Adrenal gland (tissue), 12 donors: ENCODE measurements around the gene SLC43A2. TPM values are rescaled to one million over a fixed set of nuclear protein-coding genes. Genes with fewer than 3 reads are reported as not detected.

Experiments
- DNase-seq, 7 donors: peaks; one replicate each; pipeline ENCODE4 v3.0.0-alpha.2; 2019 to 2020
- H3K27ac ChIP-seq, 5 donors: fragments of 200-600 bp; sonication (generic) in 4 of 5; 1 replicate in 3 of 5; 2 replicates in 2 of 5; pipeline versions ENCODE4 v1.5.1 to v1.8.0; 2016 to 2020; ENCODE audit warnings: mild to moderate bottlenecking in 1 of 5
- H3K27me3 ChIP-seq: fragments of 200-600 bp; 2 replicates; pipeline ENCODE4 v1.8.0; 2021
- H3K36me3 ChIP-seq, 2 donors: fragments of 200-600 bp; replicated peaks in 1 of 2; 1 replicate in 1 of 2; 2 replicates in 1 of 2; pipeline versions ENCODE4 v1.5.1 to v1.8.0; 2018 to 2022
- H3K4me1 ChIP-seq, 2 donors: fragments of 200-600 bp; replicated peaks in 1 of 2; 1 replicate in 1 of 2; 2 replicates in 1 of 2; pipeline versions ENCODE4 v1.5.1 to v1.8.0; 2018 to 2021
- H3K4me3 ChIP-seq, 4 donors: fragments of 200-600 bp; sonication (generic) in 3 of 4; one replicate each; pipeline ENCODE4 v1.5.1; 2016 to 2018
- H3K9me3 ChIP-seq, 3 donors: fragments of 200-600 bp; sonication (generic) in 1 of 3; replicated peaks in 1 of 3; 1 replicate in 2 of 3; 2 replicates in 1 of 3; pipeline versions ENCODE4 v1.5.1 to v1.8.0; 2016 to 2021
- CTCF ChIP-seq, 6 experiments: fragments of 450-650 bp in 4 of 6; fragments of 200-600 bp in 2 of 6; sonication (generic) in 1 of 6; IDR thresholded peaks; 1 replicate in 5 of 6; 2 replicates in 1 of 6; pipeline versions ENCODE4 v1.5.1 to v1.8.0; 2016 to 2021; ENCODE audit warnings: antibody characterized with exemption in 6 of 6, mild to moderate bottlenecking in 2 of 6, moderate library complexity in 1 of 6
- POLR2A ChIP-seq, 2 donors: fragments of 450-650 bp; IDR thresholded peaks; one replicate each; pipeline ENCODE4 v1.6.1; 2017; ENCODE audit warnings: antibody characterized with exemption in 2 of 2, mild to moderate bottlenecking in 2 of 2, moderate library complexity in 1 of 2
- whole genome bisulfite sequencing, 4 donors: extraction: QIAGEN DNeasy Blood & Tissue Kit in 2 of 4; methylation state at CpG; one replicate each; pipeline versions ENCODE4 v1.1.5 to v1.1.7; 2013 to 2017; 5-methylcytosine and 5-hydroxymethylcytosine counted together
- intact Hi-C, 2 donors: fragments of 100-400 bp; cut with DNase I; formaldehyde crosslinking; loops; one replicate each; pipeline versions ENCODE4 v1.14.1 to v1.15.0; 2022 to 2023
- polyA plus RNA-seq, 3 donors: library from polyadenylated mRNA; stranded (reverse); fragments of 200-250 nt in 2 of 3; fragments of 350-450 nt in 1 of 3; fragmentation: Illumina TruSeq in 1 of 3; extraction: RNeasy Lipid Tissue Mini Kit (QIAGEN cat#74804) in 1 of 3; gene quantifications; one replicate each; pipeline ENCODE4 v1.2.3, GENCODE V29; 2013 to 2014
- total RNA-seq, 9 donors: library from RNA; depleted of rRNA in 4 of 9; stranded (reverse); fragments of >200 nt in 4 of 9; fragments of 120-200 nt in 1 of 9; fragmentation: NEBNext Ultra II Directional in 1 of 9; extraction: Animal tissue kit (Norgen Biotek cat#: 25700) in 1 of 9; gene quantifications; one replicate each; pipeline versions ENCODE4 v1.1.0 to v1.2.4, GENCODE V29; 2013 to 2023
- donor health status: healthy with polysubstance abuse.
- donor health status: Bipolar disorder and iron deficiency.
- donor health status: DM: yes; HTN: yes; CAD: no.
- donor health status: DM: no; HTN: no; CAD: no.
- donor health status: DM: no; HTN: no; CAD: no.
- donor health status: DM: yes; HTN: yes; CAD: no.

SLC43A2 gene
- total and polyA plus RNA-seq, 12 donors = 4.8 to 32.5 (median 15.6) TPM

- Histone ChIP-seq H3K27me3 (no peaks in the 10 kb centered on the region), H3K4me1 (peaks cover 15 to 27% of the 10 kb centered on the region in 2 donors), H3K4me3 (no peak overlapping the region), H3K27ac (peak overlapping the region; percentile 61 to 88 (median 78)), H3K9me3 (no peaks in the 10 kb centered on the region), H3K36me3 (peaks cover 0 to 15% of the 10 kb centered on the region in 2 donors)
- TF ChIP-seq CTCF (IDR thresholded peaks at IDR 0.05) = no peak
- no peak for TF ChIP-seq POLR2A (IDR thresholded peaks at IDR 0.05)
- DNase-seq = peak; percentile 77 to 95 (median 92)
- 16 to 51% (median 37%) methylated on average over 9 to 19 of the region's 19 CpGs for WGBS, 4 donors
- intact Hi-C loops = no loop called here
Measured at GRCh38 chr17:1590029-1590746, 38.4 kb downstream of the SLC43A2 start.

DNA sequence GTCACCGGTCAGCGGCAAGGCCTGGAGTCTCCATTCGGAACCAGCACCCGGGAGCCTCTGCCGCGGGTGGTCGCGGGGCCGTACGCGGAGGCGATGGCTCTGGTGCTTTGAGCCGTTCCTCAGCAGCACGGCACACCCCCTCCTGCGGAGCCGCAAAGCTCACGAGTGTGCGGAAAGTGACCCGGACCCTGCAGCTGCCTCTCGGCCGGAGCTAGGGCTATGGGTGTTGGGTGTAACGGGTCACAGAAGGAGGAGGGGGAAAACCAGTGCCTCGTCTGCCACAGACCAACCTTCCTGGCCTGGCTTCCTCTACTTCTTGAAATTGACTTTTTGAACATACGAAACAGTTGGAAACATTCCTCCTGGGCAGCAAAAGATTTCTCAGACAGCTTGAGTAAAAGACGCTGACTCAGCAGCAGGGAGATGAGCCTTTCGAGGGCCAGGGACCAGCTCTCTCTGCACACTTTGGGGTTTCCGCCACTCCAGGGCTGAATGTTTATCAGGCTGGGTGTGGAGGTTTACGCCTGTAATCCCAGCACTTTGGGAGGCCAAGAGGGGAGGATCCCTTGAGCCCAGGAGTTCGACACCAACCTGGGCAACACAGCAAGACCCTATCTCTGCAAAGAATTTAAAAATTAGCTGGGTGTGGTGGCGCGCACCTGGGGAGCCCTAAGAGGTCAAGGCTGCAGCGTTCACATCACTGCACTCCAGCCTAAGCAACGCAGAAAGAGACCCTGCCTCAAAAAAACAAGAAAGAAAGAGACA is 39.6 kb downstream of the SLC43A2 start:
- no peaks in the 10 kb centered on the region for H3K9me3 ChIP-seq
- DNase-seq = peak in 1 of 7 donors; percentile 37
- no peak for TF ChIP-seq POLR2A (IDR thresholded peaks at IDR 0.05)
- TF ChIP-seq CTCF (IDR thresholded peaks at IDR 0.05) = no peak
- 83 to 91% (median 84%) methylated on average over 24 to 33 of the region's 33 CpGs for WGBS, 4 donors
- intact Hi-C loops = no loop called here
- H3K27ac ChIP-seq = peak overlapping the region; percentile 2 to 88 (median 76)
- peaks cover 0 to 21% of the 10 kb centered on the region in 2 donors for H3K36me3 ChIP-seq
- no peak overlapping the region for H3K4me3 ChIP-seq
- peaks cover 15 to 27% of the 10 kb centered on the region in 2 donors for H3K4me1 ChIP-seq
- H3K27me3 ChIP-seq = no peaks in the 10 kb centered on the region

DNA sequence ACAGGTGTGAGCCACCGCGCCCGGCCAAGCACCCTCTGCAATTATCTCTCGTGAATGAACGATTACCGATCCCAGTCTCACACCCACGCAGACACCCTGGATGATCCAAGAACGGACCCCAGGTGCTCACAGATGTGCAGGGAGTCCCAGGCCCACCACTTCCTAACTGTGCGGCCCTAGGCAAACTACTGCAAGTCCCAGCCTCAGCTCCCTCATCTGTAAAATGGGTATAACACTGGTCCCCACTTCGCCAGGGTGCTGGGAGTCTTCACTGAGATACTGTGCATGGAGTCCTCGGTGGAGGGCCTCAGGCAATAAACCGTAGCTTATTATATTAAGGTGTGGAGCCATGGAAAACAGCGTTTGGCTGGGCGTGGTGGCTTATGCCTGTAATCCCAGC is 44.5 kb downstream of the SLC43A2 start:
- Histone ChIP-seq H3K9me3 (no peaks in the 10 kb centered on the region), H3K4me3 (no peak overlapping the region), H3K27me3 (no peaks in the 10 kb centered on the region), H3K4me1 (no peaks in the 10 kb centered on the region), H3K27ac (no peak overlapping the region), H3K36me3 (peaks cover 0 to 16% of the 10 kb centered on the region in 2 donors)
- DNase-seq = no peak
- intact Hi-C loops = no loop called here
- WGBS, 4 donors = 93 to 97% (median 95%) methylated on average over 13 to 14 of the region's 14 CpGs
- TF ChIP-seq POLR2A (IDR thresholded peaks at IDR 0.05) (no peak), CTCF (IDR thresholded peaks at IDR 0.05) (no peak)

DNA sequence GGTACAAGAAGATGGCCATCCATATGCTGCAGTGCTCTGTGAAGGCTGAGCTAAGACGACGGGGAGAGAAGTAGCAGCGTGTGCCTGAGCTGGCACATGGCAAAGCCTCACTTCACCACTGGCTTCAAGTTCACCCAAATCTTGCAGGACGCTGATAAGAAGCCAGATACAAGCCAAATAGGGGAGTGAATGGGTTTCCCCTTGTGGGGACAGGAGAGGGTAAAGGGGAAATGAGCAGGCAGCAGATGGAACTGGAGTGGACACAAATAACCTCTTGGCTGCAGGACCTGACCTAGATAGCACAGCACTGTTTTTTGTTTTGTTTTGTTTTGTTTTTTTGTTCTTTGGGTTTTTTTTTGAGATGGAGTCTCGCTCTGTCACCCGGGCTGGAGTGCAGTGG is 45.1 kb downstream of the SLC43A2 start:
- WGBS, 4 donors = 37 to 66% (median 52%) methylated on average over 6 of the region's 6 CpGs
- no peaks in the 10 kb centered on the region for H3K9me3 ChIP-seq
- no peaks in the 10 kb centered on the region for H3K4me1 ChIP-seq
- H3K27ac ChIP-seq = no peak overlapping the region
- no peak for TF ChIP-seq CTCF (IDR thresholded peaks at IDR 0.05)
- no peak for TF ChIP-seq POLR2A (IDR thresholded peaks at IDR 0.05)
- peaks cover 0 to 16% of the 10 kb centered on the region in 2 donors for H3K36me3 ChIP-seq
- H3K4me3 ChIP-seq = no peak overlapping the region
- H3K27me3 ChIP-seq = no peaks in the 10 kb centered on the region
- intact Hi-C loops = no loop called here
- DNase-seq = peak in 1 of 7 donors; percentile 59
